Ishikawa (cell line): ENCODE measurements around the gene PCAT6.

Experiments used
- CEBPB ChIP-seq: IDR thresholded peaks from 2 replicates; pipeline ENCODE4 v1.6.1; 2012
- CREB1 ChIP-seq: IDR thresholded peaks from 2 replicates; pipeline ENCODE4 v1.6.1; 2012; ENCODE audit warnings: low read depth
- EGR1 ChIP-seq: IDR thresholded peaks from 2 replicates; pipeline ENCODE4 v1.6.1; 2012
- EP300 ChIP-seq: IDR thresholded peaks from 2 replicates; pipeline ENCODE4 v1.6.1; 2012; ENCODE audit warnings: borderline replicate concordance
- FOXM1 ChIP-seq: IDR thresholded peaks from 2 replicates; pipeline ENCODE4 v1.6.1; 2012; ENCODE audit warnings: low read depth, borderline replicate concordance
- RAD21 ChIP-seq: IDR thresholded peaks from 2 replicates; pipeline ENCODE4 v1.6.1; 2012; ENCODE audit warnings: low read depth
- TAF1 ChIP-seq: IDR thresholded peaks from 2 replicates; pipeline ENCODE4 v1.6.1; 2012; ENCODE audit warnings: low read depth, mild to moderate bottlenecking
- TCF12 ChIP-seq: IDR thresholded peaks from 2 replicates; pipeline ENCODE4 v1.6.1; 2012; ENCODE audit warnings: low read depth
- TEAD4 ChIP-seq: IDR thresholded peaks from 2 replicates; pipeline ENCODE4 v1.6.1; 2012
- YY1 ChIP-seq: IDR thresholded peaks from 2 replicates; pipeline ENCODE4 v1.6.1; 2012; ENCODE audit warnings: low read depth
- ZBTB7A ChIP-seq: IDR thresholded peaks from 2 replicates; pipeline ENCODE4 v1.6.1; 2012; ENCODE audit warnings: low read depth
- TF ChIP-seq, protein P1 (sequence below): IDR thresholded peaks from 2 replicates; pipeline ENCODE4 v1.6.1; 2012; ENCODE audit warnings: low read depth, mild to moderate bottlenecking
- TF ChIP-seq, protein P2 (sequence below): IDR thresholded peaks from 2 replicates; pipeline ENCODE4 v1.6.1; 2012
- TF ChIP-seq, protein P3 (sequence below): IDR thresholded peaks from 2 replicates; pipeline ENCODE4 v1.6.1; 2012

PCAT6 gene

DNA sequence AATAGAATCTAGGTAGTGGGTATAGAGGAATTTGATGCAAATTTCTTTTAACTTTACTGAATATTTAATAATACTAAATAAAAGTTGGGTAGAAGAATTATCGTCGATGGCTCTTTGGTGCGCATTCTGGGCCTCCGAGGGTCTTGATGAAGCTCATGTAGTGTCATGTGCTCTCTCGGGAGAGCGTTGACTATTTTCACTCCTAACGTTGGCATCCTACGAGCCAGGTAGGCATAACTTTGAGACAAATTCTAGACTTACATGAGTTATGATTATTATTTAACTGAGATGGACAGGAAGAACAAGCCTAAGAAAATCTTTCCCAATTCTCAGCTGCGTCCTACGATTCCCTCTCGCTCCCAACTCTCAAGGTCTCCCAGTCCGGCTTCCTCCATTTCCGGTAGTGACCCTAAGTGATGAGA lies 550 bp upstream of the PCAT6 start:
- TF ChIP-seq FOXM1 (no peak), EP300 (no peak), TAF1 (no peak), RAD21 (no peak)
- TF ChIP-seq, protein P1, sequence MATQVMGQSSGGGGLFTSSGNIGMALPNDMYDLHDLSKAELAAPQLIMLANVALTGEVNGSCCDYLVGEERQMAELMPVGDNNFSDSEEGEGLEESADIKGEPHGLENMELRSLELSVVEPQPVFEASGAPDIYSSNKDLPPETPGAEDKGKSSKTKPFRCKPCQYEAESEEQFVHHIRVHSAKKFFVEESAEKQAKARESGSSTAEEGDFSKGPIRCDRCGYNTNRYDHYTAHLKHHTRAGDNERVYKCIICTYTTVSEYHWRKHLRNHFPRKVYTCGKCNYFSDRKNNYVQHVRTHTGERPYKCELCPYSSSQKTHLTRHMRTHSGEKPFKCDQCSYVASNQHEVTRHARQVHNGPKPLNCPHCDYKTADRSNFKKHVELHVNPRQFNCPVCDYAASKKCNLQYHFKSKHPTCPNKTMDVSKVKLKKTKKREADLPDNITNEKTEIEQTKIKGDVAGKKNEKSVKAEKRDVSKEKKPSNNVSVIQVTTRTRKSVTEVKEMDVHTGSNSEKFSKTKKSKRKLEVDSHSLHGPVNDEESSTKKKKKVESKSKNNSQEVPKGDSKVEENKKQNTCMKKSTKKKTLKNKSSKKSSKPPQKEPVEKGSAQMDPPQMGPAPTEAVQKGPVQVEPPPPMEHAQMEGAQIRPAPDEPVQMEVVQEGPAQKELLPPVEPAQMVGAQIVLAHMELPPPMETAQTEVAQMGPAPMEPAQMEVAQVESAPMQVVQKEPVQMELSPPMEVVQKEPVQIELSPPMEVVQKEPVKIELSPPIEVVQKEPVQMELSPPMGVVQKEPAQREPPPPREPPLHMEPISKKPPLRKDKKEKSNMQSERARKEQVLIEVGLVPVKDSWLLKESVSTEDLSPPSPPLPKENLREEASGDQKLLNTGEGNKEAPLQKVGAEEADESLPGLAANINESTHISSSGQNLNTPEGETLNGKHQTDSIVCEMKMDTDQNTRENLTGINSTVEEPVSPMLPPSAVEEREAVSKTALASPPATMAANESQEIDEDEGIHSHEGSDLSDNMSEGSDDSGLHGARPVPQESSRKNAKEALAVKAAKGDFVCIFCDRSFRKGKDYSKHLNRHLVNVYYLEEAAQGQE, result no peak

DNA sequence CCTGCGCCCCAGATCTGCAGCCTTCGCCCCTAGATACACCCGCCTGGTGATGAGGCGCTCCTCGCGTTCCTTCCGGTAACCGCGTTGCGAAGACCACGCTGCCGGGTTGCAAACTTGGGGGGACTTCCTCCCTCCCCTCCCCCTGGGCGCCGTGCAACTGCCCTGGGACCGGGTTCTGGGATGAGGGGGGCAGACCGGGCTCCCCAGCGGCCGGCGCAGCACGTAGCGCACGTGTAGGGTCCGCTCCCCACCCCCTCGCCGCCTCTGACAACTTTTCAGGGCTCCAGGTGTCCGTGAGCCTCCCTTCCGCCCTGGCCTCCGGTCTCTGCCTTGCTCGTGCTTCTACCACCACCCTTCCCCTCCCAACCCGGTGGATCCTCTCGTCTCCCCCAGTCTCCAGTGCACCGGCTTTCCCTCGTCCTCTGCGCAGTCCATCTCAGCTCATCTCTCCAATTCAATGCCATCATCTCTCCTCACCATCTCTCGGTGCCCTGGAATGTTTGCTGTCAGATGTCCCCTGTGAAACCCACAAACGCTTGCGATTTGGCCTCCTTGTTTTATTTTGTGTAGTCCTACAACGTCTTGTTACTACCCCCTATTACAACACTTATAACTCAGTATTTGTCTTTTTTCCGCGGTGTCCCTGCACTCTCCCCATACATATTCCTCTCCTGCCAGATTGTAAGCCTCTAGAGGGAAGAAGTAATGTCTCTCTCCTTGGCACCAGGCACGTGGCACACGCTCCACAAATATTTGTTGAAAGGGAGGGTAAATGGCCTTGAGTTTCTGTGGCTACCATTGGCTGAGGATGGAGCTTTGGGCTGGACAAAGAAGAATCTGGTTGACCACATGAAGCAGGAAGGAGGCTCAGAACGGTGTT lies 782 bp downstream of the PCAT6 start:
- TF ChIP-seq ZBTB7A, result no peak
- TF ChIP-seq, protein P2, sequence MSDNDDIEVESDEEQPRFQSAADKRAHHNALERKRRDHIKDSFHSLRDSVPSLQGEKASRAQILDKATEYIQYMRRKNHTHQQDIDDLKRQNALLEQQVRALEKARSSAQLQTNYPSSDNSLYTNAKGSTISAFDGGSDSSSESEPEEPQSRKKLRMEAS, result peak; percentile 25; the same call in 1 of the 2 replicates
- TF ChIP-seq YY1, result no peak

DNA sequence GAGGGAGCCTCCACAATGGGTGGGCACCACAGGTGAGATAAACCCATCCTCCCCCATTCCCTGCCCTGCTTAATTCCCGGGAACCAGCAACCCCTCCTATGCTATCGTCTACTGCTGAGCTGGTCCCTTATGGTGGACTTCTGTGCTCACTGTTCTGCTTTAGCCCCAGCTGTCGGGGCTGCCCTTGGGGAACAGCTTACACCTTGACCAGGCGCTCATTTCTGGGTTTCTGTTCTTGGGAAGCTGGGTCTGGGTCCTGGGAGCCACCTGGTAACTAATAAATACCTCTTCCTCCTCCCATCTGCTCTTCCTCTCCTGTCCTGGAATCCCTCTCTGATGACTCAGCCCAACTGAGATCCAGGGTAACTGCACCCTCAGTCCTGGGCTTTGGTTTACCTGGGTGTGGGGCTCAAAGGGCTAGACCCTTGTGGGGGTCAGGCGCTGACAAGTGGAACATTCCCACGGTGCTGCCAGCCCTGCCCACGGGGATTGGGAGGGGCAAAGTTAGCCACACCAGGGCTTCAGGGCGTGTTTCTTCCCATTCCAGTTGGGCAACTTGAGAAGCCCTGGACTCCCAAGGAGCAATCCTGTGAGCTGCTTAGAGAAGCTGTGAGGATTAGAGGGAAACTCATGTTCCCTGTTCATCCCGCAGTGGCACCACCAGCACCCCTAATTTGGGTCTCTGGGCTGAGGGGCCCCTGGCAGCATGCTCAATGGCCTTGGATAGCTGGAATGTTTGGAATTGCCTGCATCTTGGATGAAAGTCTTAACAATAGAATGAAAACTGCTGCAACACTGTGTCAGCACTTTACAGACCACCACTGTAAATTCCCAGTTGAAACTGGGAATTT lies 1.6 kb downstream of the PCAT6 start:
- TF ChIP-seq TEAD4 (0 out of 2 replicates have a peak, but pooled peaks have one; percentile 11), FOXM1 (no peak)

DNA sequence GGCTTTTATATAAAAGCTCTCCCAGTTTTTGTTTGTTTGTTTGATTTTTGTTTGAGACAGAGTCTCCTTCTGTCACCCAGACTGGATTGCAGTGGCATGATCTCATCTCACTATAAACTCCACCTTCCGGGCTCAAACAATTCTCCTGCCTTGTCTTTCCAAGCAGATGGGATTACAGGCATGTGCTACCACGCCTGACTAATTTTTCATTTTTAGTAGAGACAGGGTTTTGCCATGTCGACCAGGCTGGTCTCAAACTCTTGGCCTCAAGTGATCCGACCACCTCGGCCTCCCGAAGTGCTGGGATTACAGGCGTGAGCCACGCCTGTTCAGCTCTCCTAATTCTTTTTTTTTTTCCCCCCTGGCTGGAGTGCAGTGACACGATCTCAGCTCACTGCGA lies 4.4 kb downstream of the PCAT6 start:
- TF ChIP-seq TCF12 (no peak), RAD21 (no peak), FOXM1 (no peak), CEBPB (no peak), TAF1 (no peak)

DNA sequence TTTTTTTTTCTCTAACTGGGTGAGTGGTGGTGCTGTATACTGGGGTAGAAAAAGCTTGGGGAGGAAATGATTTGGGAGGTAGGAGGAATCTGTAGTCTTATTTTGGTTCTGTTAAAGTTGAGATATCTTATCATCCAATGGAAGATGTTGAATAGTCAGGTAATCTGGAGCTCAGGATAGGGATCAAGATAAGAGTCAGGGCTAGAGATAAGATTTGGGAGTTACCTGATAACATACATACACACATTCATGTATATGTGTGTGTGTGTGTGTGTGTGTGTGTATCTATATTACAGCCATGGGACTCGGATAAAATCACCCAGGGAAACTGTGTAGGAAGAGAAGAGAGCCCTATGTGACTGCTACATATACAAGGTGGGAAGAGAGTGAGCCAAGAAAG lies 8.1 kb downstream of the PCAT6 start:
- no peak for TF ChIP-seq TAF1
- TF ChIP-seq YY1, result no peak
- no peak for TF ChIP-seq EP300
- no peak for TF ChIP-seq FOXM1
- TF ChIP-seq EGR1, result no peak
- TF ChIP-seq, protein P1, result no peak
- no peak for TF ChIP-seq TEAD4
- TF ChIP-seq RAD21, result no peak
- TF ChIP-seq CREB1, result no peak

DNA sequence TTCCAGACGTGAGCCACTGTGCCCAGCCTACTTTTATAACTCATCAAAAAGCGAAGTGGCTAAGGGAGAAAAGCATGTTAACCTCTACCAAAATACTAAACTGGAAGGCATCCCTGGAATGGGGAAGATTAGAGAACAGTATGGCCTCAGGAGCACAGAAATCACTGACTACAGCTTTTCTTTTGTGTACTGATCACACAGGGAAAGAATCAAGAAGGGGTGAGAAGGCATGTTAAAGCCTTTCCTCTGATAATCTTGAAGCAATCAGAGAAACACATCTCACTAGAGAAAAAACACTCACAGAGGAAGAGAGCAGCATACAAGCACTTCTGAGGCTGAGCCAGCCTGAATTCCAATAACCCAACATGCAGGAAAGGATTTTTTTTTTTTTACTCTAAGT lies 10.7 kb downstream of the PCAT6 start:
- TF ChIP-seq CREB1, result no peak
- TF ChIP-seq FOXM1, result no peak
- no peak for TF ChIP-seq TCF12
- no peak for TF ChIP-seq ZBTB7A
- TF ChIP-seq, protein P2, result no peak
- no peak for TF ChIP-seq EGR1
- TF ChIP-seq RAD21, result no peak
- no peak for TF ChIP-seq CEBPB
- TF ChIP-seq YY1, result no peak
- TF ChIP-seq, protein P3, sequence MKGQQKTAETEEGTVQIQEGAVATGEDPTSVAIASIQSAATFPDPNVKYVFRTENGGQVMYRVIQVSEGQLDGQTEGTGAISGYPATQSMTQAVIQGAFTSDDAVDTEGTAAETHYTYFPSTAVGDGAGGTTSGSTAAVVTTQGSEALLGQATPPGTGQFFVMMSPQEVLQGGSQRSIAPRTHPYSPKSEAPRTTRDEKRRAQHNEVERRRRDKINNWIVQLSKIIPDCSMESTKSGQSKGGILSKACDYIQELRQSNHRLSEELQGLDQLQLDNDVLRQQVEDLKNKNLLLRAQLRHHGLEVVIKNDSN, result no peak
- no peak for TF ChIP-seq TAF1
- no peak for TF ChIP-seq EP300
- TF ChIP-seq, protein P1, result no peak
